ENCODE measurements around the gene REP15.

- TF ChIP-seq EZH2phosphoT487 (IDR thresholded peaks at IDR 0.05; ENCODE audit: borderline replicate concordance, low read depth) (no peak), POLR2AphosphoS5 (IDR thresholded peaks at IDR 0.05; ENCODE audit: low read depth, low read length) (no peak)
These were observed 27.0 kb downstream of the REP15 start for GRCh38 chr12:27723212-27723611.

Measured in SK-N-SH (cell line).